Measurements from ENCODE around the gene FARS2.

GRCh38 chr6:5276581-5276980 lies 15.3 kb downstream of the FARS2 start:
- TF ChIP-seq CTCF (IDR thresholded peaks at IDR 0.05): no peak
- no peak for TF ChIP-seq POLR2A (IDR thresholded peaks at IDR 0.05)
- no peak for TF ChIP-seq EP300 (IDR thresholded peaks at IDR 0.05)
